Dendritic cell treated with granulocyte-macrophage colony-stimulating factor and Interleukin-4, amounts not matched to agents 40 ng/mL and 50 ng/mL, for 4 days (primary cell): ENCODE data around the gene PSAP.

Experiments used
- H3K27ac Mint-ChIP-seq: one replicate; pipeline ENCODE4 v1.8.0; 2022; ENCODE audit warnings: mild to moderate bottlenecking, mixed read lengths
- H3K27me3 Mint-ChIP-seq: one replicate; pipeline ENCODE4 v1.8.0; 2022; ENCODE audit warnings: mild to moderate bottlenecking, mixed read lengths
- H3K36me3 Mint-ChIP-seq: one replicate; pipeline ENCODE4 v1.8.0; 2022; ENCODE audit warnings: low read depth, mixed read lengths
- H3K4me1 Mint-ChIP-seq: one replicate; pipeline ENCODE4 v1.8.0; 2022; ENCODE audit warnings: low read depth, mixed read lengths
- H3K4me3 Mint-ChIP-seq: one replicate; pipeline ENCODE4 v1.8.0; 2022; ENCODE audit warnings: mild to moderate bottlenecking, moderate library complexity, mixed read lengths
- H3K9me3 Mint-ChIP-seq: one replicate; pipeline ENCODE4 v1.8.0; 2022; ENCODE audit warnings: mixed read lengths
- intact Hi-C: fragments of 100-400 bp; cut with micrococcal nuclease; formaldehyde crosslinking; loops from one replicate; pipeline ENCODE4 v1.15.0; 2022

Gene PSAP

DNA sequence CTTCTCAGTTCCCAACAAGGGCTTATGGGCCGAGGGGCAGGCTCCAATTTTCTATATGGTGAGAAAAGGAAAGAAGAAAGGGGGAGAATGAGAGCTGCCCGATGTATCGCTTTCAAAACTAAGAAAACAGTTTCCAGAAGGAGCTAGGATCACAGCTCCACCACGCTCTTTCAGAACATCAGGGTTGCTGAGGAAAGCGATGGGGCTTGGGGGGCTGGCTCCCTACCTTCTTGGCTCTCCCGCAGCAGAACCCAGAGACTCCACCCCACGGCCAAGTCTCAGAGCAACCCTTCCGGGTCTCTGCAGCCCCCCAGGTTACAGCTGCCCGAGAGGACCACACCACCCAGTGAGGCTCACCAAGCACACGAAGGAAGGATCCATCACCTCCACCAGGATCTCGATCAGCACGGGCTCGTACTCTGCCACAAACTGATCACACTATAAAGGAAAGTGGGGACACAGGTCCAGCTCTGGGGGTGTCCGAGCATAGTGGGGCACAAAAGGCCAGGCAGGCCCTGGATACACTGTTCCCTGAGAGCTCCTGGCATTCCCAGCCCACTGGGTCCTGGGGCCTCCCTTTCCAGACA is 32.3 kb downstream of the PSAP start:
- Mint-ChIP-seq H3K4me1 (peaks cover 95% of the 10 kb centered on the region), H3K4me3 (peak overlapping the region; percentile 23), H3K27me3 (no peaks in the 10 kb centered on the region), H3K27ac (peak overlapping the region; percentile 79), H3K9me3 (no peaks in the 10 kb centered on the region), H3K36me3 (peaks cover 100% of the 10 kb centered on the region)
- intact Hi-C loops = loop anchor here (10.0 kb wide), 1 partner anchor 504 kb away; the partner anchor contains the start of gene SLC29A3

DNA sequence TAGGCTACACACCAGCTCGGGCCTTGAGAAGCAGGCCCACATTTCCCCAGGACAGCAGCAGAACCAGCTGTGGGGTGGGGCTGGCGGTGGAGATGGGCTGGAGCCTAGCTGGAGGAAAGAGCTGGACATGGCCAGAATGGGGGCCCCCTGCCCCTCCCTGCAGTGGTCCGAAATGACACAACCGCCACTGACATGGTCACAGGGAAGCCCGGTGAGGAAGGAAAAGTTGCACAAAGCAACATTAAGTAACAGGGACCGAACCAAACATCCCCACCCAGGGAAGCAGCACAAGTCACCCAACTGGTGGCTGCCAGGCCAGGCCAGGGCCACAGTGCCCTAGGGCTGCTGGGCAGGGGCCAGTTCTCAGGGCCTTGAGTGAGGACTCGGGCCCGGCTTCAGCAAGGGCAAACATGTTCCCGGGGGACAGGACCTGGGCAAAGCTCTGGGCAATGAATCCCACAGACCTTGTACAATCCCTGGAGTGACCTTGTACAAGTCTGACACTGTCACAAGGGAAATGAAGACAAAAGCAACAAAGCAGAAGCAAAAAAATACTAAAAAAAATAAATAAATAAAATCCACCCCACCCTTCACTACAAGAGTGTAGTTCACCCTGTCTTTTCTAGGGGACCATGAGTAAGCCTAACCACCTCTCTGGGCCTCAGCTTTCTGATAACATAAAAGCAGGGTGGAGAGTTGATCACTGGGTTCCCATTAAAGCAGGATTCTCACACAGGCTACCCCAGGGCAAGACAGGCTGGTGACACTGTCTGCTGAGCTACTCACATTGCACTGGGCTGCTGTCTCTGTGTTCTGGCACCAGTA is 33.0 kb downstream of the PSAP start:
- H3K9me3 Mint-ChIP-seq = no peaks in the 10 kb centered on the region
- peak overlapping the region; percentile 24 for H3K4me3 Mint-ChIP-seq
- intact Hi-C loops = loop anchor here (10.0 kb wide), 1 partner anchor 503 kb away; the partner anchor contains the start of gene SLC29A3
- peaks cover 88% of the 10 kb centered on the region for H3K4me1 Mint-ChIP-seq
- no peaks in the 10 kb centered on the region for H3K27me3 Mint-ChIP-seq
- H3K36me3 Mint-ChIP-seq = peaks cover 100% of the 10 kb centered on the region
- H3K27ac Mint-ChIP-seq = peak overlapping the region; percentile 79

DNA sequence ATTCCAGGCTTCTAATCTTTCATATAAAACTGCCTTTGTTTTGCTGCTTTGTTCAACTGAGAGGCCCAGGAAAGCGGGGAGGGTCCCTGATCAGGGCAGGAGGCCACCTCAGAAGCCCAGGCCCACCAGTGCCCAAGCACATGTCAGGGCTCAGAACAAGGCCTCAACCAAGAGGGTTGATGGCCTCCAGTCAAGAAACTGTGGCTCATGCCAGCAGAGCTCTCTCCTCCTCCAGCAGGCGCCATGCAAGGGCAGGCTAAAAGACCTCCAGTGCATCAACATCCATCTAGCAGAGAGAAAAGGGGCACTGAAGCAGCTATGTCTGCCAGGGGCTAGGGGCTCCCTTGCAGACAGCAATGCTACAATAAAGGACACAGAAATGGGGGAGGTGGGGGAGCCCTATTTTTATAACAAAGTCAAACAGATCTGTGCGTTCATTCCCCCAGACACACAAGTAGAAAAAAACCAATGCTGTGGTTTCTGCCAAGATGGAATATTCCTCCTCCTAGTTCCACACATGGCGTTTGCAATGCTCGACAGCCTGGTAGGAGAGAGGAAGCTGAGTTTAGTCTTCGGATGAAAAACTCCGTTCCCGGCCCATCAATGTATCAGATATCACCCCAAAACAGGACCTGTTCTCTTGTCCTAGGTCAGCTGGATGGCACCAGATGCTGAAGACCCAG is 34.0 kb downstream of the PSAP start:
- H3K4me1 Mint-ChIP-seq = peaks cover 79% of the 10 kb centered on the region

DNA sequence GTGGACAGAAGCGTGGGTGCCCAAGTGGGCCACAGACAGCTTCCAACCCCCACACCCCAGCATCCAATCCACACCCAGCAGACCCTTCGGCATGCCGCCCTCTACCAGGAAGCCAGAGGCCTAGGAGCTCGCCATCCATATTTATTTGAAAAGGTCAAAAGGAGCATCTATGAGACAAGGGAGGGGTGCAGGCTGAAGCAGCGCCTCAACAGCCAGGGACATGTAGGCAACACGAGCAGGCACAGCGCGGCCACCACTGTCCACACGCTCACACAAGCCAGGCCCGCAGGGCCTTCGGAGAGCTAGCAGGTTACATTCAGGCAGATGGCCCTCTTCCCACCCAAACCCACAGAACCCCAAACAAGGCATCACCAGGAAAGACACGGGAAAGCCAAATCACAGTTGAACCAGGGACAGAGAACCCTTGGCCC is 34.6 kb downstream of the PSAP start:
- Mint-ChIP-seq H3K36me3 (peaks cover 89% of the 10 kb centered on the region), H3K4me3 (no peak overlapping the region), H3K27me3 (no peaks in the 10 kb centered on the region), H3K9me3 (no peaks in the 10 kb centered on the region), H3K4me1 (peaks cover 73% of the 10 kb centered on the region), H3K27ac (no peak overlapping the region)
- intact Hi-C loops = loop anchor here (10.0 kb wide), 1 partner anchor 502 kb away; the partner anchor contains the start of gene SLC29A3

More for the DNA sequence above, 34.0 kb downstream of the PSAP start:
- intact Hi-C loops = loop anchor here (10.0 kb wide), 1 partner anchor 502 kb away; the partner anchor contains the start of gene SLC29A3
- H3K27me3 Mint-ChIP-seq = no peaks in the 10 kb centered on the region
- no peaks in the 10 kb centered on the region for H3K9me3 Mint-ChIP-seq
- peaks cover 90% of the 10 kb centered on the region for H3K36me3 Mint-ChIP-seq
- H3K27ac Mint-ChIP-seq = peak overlapping the region; percentile 79
- H3K4me3 Mint-ChIP-seq = no peak overlapping the region

DNA sequence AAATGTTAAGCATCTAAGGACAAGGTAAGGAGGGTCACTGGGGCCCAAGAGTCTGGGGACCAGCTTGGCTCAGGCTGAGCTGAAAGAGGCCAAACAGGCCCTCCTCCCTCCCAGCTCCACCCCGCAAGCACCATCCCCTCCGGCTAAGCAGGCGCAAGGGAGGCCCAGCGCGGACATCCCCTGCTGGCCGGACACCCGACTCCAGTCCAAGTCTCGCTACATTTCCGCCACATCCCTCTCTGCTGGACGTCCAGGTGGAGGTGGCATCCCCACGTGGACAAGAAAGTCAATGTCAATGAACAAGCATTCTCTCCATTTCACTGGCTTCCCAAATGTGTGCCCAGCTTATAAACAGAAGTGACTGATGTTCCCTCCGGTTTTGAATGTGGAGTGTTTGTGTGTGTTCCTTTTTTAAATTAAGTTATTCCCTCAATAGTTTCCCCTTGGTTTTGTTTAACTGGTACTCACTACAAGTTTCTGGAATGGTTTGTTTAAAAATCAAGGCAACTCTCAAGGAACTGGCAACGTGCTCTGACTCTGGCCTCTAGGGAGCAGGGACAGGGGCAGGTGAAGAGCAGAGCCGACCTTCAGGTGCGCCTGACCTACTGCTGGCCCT is 35.4 kb downstream of the PSAP start:
- Mint-ChIP-seq H3K27ac (peak overlapping the region; percentile 5), H3K27me3 (no peaks in the 10 kb centered on the region), H3K4me3 (no peak overlapping the region), H3K9me3 (no peaks in the 10 kb centered on the region), H3K36me3 (peaks cover 89% of the 10 kb centered on the region), H3K4me1 (peaks cover 65% of the 10 kb centered on the region)
- intact Hi-C loops = loop anchor here (10.0 kb wide), 1 partner anchor 501 kb away; the partner anchor contains the start of gene SLC29A3

DNA sequence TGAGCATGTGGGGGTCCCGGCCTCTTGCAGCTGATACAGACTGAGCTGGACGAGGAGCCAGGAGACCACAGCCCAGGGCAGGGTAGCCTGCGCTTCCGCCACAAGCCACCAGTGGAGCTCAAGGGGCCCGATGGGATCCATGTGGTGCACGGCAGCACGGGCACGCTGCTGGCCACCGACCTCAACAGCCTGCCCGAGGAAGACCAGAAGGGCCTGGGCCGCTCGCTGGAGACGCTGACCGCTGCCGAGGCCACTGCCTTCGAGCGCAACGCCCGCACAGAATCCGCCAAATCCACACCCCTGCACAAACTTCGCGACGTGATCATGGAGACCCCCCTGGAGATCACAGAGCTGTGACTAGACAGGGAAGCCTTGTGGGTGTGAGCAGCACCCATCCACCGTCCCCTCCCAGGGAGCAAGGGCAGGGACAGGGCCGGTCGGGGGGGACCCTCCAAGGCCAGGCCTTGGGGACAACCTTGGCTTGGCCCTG is 36.1 kb downstream of the PSAP start:
- Mint-ChIP-seq H3K27me3 (no peaks in the 10 kb centered on the region), H3K4me3 (no peak overlapping the region), H3K27ac (peak overlapping the region; percentile 5), H3K4me1 (peaks cover 58% of the 10 kb centered on the region), H3K36me3 (peaks cover 89% of the 10 kb centered on the region), H3K9me3 (no peaks in the 10 kb centered on the region)
- intact Hi-C loops = loop anchor here (5.0 to 10.0 kb wide), 2 partner anchors 43 to 500 kb away; partner anchors contain the start of genes SLC29A3 and VSIR

DNA sequence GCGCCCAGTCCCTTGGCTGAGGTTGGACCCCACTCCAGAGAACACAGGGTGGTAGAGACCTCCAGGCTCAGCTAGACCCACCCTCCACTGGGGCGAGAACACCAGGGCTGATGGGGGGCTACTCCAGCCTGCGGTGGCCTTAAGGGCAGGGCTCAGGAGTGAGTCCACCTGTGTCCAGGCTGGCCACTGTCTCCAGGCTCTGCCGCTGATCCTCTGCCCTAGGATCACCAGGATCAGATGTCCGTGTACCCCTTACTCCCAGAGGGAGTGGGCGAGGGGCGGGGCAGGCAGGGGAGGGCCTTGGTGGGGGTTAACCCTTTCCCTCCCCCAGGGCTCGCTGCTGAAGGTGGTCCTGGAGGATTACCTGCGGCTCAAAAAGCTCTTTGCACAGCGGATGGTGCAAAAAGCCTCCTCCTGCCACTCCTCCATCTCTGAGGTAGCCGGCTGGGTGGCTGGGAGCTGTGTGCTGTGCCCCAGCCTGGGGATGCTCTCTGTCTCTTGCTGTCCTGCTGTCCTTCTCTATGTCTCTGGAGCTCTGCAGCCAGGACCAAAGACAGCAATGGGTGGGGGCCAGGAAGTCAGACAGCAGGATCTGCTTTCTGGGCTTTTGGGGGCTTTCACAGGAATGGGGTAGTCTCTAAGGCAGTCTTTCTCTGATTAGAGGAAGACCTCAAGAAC is 38.0 kb downstream of the PSAP start:
- Mint-ChIP-seq H3K27ac (no peak overlapping the region), H3K4me3 (no peak overlapping the region), H3K9me3 (no peaks in the 10 kb centered on the region), H3K4me1 (peaks cover 48% of the 10 kb centered on the region), H3K36me3 (peaks cover 85% of the 10 kb centered on the region), H3K27me3 (no peaks in the 10 kb centered on the region)
- intact Hi-C loops = loop anchor here (5.0 to 10.0 kb wide), 2 partner anchors 41 to 498 kb away; partner anchors contain the start of genes SLC29A3 and VSIR

DNA sequence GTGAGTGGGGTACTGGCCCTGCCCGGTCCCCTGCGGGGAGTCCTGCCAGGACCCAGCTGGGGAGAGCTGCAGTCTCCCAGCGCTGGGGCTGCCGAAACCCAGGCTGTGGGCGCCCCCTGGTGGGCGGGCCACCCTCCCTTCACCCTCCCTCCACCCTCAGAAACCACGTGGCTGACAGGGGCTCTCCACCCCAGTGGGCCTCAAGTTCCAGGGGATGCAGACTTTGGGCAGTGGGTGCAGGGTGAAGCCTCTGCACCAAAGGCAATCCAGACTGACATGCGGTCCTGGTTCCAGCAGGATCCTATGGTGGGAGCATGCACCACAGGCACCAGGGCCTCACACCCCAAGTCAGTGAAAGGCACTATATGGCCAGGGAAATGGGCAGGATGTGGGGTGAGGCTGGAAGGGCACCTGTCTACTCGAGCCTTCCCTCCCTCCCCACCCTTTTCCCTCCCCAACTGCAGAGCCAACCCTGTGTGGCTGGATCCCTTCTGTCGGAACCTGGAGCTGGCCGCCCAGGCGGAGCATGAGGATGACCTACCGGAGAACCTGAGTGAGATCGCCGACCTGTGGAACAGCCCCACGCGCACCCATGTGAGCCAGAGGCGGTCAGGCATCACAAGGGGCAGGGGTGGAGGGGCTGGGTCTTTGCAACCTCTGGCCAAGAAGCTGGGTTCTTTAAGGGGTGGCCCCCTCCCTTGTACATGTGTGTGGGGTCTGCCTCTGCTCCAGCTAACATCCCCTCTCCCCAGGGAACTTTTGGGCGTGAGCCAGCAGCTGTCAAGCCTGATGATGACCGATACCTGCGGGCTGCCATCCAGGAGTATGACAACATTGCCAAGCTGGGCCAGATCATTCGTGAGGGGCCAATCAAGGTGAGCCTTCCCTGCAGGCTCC is 38.8 kb downstream of the PSAP start:
- intact Hi-C loops = loop anchor here (5.0 to 10.0 kb wide), 2 partner anchors 40 to 497 kb away; partner anchors contain the start of genes SLC29A3 and VSIR
- Mint-ChIP-seq H3K36me3 (peaks cover 85% of the 10 kb centered on the region), H3K4me3 (no peak overlapping the region), H3K27ac (no peak overlapping the region), H3K27me3 (no peaks in the 10 kb centered on the region), H3K4me1 (peaks cover 47% of the 10 kb centered on the region), H3K9me3 (no peaks in the 10 kb centered on the region)

DNA sequence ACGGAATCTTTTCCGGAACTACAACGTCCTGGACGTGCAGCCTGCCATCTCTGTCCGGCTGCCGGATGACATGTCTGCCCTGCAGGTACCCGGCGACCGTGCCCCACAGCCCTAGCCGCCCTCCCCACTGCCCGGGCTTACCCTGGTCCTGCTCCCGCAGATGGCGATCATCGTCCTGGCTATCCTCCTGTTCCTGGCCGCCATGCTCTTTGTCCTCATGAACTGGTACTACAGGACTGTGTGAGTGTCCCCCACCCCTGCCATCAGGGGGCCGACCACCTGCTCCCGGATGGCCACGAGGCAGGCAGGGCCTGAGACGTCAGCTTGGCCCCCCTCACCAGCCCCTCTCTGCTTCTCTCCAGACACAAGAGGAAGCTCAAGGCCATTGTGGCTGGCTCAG is 39.7 kb downstream of the PSAP start:
- H3K36me3 Mint-ChIP-seq = peaks cover 78% of the 10 kb centered on the region
- H3K27ac Mint-ChIP-seq = peak overlapping the region; percentile 18
- no peaks in the 10 kb centered on the region for H3K9me3 Mint-ChIP-seq
- intact Hi-C loops = loop anchor here (5.0 to 10.0 kb wide), 2 partner anchors 39 to 497 kb away; partner anchors contain the start of genes SLC29A3 and VSIR
- H3K27me3 Mint-ChIP-seq = no peaks in the 10 kb centered on the region
- H3K4me1 Mint-ChIP-seq = peaks cover 47% of the 10 kb centered on the region
- no peak overlapping the region for H3K4me3 Mint-ChIP-seq

DNA sequence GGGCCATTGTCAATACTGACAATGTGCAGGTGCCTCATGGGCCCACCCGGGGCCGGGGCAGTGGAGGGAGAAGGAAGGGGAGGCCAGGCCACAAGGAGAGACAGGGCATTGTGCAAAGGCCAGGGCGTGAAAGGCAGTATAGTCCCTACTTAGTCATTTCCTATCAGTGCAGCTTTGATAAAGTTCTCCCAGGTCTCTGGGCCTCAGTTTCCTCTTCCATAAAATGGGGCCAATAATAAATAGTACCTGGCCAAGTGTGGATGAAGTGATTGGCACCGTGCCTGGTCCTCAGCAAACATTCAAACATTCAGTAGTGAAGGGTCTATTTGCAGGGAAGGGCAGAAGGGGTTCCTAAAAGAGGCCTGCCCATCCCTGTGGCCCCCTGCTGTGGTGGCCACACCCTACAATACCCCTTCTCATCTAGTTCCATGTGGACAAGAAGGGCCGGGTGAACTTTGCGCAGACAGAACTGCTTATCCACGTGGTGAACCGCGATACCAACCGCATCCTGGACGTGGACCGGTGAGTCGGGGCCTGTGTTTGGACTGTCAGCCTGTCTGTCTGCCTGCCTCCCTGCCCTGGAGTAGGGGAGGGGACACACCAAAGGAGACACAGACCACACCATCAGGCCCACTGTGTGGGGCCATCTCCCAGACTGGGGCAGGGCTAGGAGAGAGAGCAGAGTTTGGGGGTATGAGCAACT is 40.9 kb downstream of the PSAP start:
- no peak overlapping the region for H3K27ac Mint-ChIP-seq
- H3K4me3 Mint-ChIP-seq = no peak overlapping the region
- H3K27me3 Mint-ChIP-seq = no peaks in the 10 kb centered on the region
- intact Hi-C loops = loop anchor here (5.0 to 10.0 kb wide), 2 partner anchors 38 to 495 kb away; partner anchors contain the start of genes SLC29A3 and VSIR
- H3K4me1 Mint-ChIP-seq = peaks cover 45% of the 10 kb centered on the region
- no peaks in the 10 kb centered on the region for H3K9me3 Mint-ChIP-seq
- H3K36me3 Mint-ChIP-seq = peaks cover 67% of the 10 kb centered on the region

DNA sequence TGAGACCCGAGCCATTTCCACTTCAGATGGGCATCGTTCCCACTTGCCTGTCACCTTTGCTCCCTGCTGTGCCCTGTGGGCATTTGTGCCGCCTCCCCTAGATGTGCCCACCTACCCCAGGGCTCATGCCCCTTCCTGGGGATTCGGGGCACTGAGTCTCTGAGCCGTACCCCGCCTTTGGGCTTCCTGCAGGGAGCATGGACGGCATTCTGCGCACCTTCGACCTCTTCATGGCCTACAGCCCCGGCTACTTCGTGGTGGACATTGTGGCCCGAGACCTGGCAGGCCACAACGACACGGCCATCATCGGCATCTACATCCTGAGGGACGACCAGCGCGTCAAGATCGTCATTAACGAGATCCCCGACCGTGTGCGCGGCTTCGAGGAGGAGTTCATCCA is 41.4 kb downstream of the PSAP start:
- H3K4me3 Mint-ChIP-seq = no peak overlapping the region
- no peaks in the 10 kb centered on the region for H3K9me3 Mint-ChIP-seq
- H3K36me3 Mint-ChIP-seq = peaks cover 61% of the 10 kb centered on the region
- H3K4me1 Mint-ChIP-seq = peaks cover 45% of the 10 kb centered on the region
- H3K27me3 Mint-ChIP-seq = no peaks in the 10 kb centered on the region
- H3K27ac Mint-ChIP-seq = no peak overlapping the region
- intact Hi-C loops = loop anchor here (5.0 to 10.0 kb wide), 2 partner anchors 37 to 495 kb away; partner anchors contain the start of genes SLC29A3 and VSIR
